Trophoblast cell (in vitro differentiated cells and primary cell): ENCODE data around the gene MIA.

ENCODE experiments used
- DNase-seq, 2 donors: peaks; one replicate each; pipeline ENCODE4 v3.0.0-alpha.2; 2016
- H2AFZ ChIP-seq: 2 replicates; pipeline ENCODE4 v1.6.1; 2013; ENCODE audit warnings: low read length, moderate library complexity, mild to moderate bottlenecking; ENCODE audit not compliant: insufficient read depth, poor library complexity
- H2AK5ac ChIP-seq: 2 replicates; pipeline ENCODE4 v1.6.1; 2013; ENCODE audit warnings: mild to moderate bottlenecking, low read length
- H2BK120ac ChIP-seq: 2 replicates; pipeline ENCODE4 v1.6.1; 2013; ENCODE audit warnings: low read length, mild to moderate bottlenecking, moderate library complexity; ENCODE audit not compliant: insufficient read depth, poor library complexity
- H2BK12ac ChIP-seq: 2 replicates; pipeline ENCODE4 v1.6.1; 2013; ENCODE audit warnings: mild to moderate bottlenecking, low read length, moderate library complexity
- H2BK5ac ChIP-seq: 2 replicates; pipeline ENCODE4 v1.6.1; 2013; ENCODE audit warnings: low read length, low read depth, moderate library complexity, mild to moderate bottlenecking; ENCODE audit not compliant: poor library complexity
- H3K14ac ChIP-seq: 2 replicates; pipeline ENCODE4 v1.6.1; 2013; ENCODE audit warnings: mild to moderate bottlenecking, low read length
- H3K18ac ChIP-seq: 2 replicates; pipeline ENCODE4 v1.6.1; 2013; ENCODE audit warnings: mild to moderate bottlenecking, low read length
- H3K23ac ChIP-seq: 2 replicates; pipeline ENCODE4 v1.6.1; 2013; ENCODE audit warnings: low read length
- H3K27ac ChIP-seq: 2 replicates; pipeline ENCODE4 v1.5.1; 2013; ENCODE audit warnings: low read depth, mild to moderate bottlenecking, inconsistent platforms, low read length, moderate library complexity
- H3K27me3 ChIP-seq: 2 replicates; pipeline ENCODE4 v1.6.1; 2013; ENCODE audit warnings: inconsistent platforms, mild to moderate bottlenecking, low read length, moderate library complexity; ENCODE audit not compliant: insufficient read depth
- H3K36me3 ChIP-seq, 2 experiments: 1 replicate in 1 of 2; 2 replicates in 1 of 2; pipeline ENCODE4 v1.6.1; 2013; ENCODE audit warnings: low read length in 2 of 2, mild to moderate bottlenecking in 2 of 2, moderate library complexity in 1 of 2; ENCODE audit not compliant: insufficient read depth in 2 of 2, control insufficient read depth in 1 of 2
- H3K4ac ChIP-seq: 2 replicates; pipeline ENCODE4 v1.6.1; 2013; ENCODE audit warnings: low read depth, mild to moderate bottlenecking, low read length, moderate library complexity
- H3K4me1 ChIP-seq, 2 experiments: 1 replicate in 1 of 2; 2 replicates in 1 of 2; pipeline ENCODE4 v1.6.1; 2013; ENCODE audit warnings: low read length in 2 of 2, mild to moderate bottlenecking in 2 of 2, moderate library complexity in 1 of 2; ENCODE audit not compliant: insufficient read depth in 2 of 2, control insufficient read depth in 1 of 2
- H3K4me2 ChIP-seq: 2 replicates; pipeline ENCODE4 v1.6.1; 2013; ENCODE audit warnings: inconsistent platforms, mild to moderate bottlenecking, low read length, moderate library complexity
- H3K4me3 ChIP-seq: 2 replicates; pipeline ENCODE4 v1.5.1; 2013; ENCODE audit warnings: mild to moderate bottlenecking, low read depth, low read length, inconsistent platforms
- H3K79me1 ChIP-seq: one replicate; pipeline ENCODE4 v1.6.1; 2013; ENCODE audit warnings: low read length
- H3K79me2 ChIP-seq: 2 replicates; pipeline ENCODE4 v1.6.1; 2013; ENCODE audit warnings: low read length, mild to moderate bottlenecking; ENCODE audit not compliant: control insufficient read depth, insufficient read depth, poor library complexity
- H3K9ac ChIP-seq: 2 replicates; pipeline ENCODE4 v1.6.1; 2013; ENCODE audit warnings: mild to moderate bottlenecking, low read length
- H3K9me3 ChIP-seq: 2 replicates; pipeline ENCODE4 v1.6.1; 2013; ENCODE audit warnings: low read depth, mild to moderate bottlenecking, control low read depth, inconsistent platforms, low read length; ENCODE audit not compliant: insufficient read depth
- H4K12ac ChIP-seq: 2 replicates; pipeline ENCODE4 v1.6.1; 2013; ENCODE audit warnings: low read depth, mild to moderate bottlenecking, low read length, moderate library complexity
- H4K8ac ChIP-seq: 2 replicates; pipeline ENCODE4 v1.6.1; 2013; ENCODE audit warnings: low read depth, mild to moderate bottlenecking, low read length, moderate library complexity
- H4K91ac ChIP-seq: one replicate; pipeline ENCODE4 v1.6.1; 2013; ENCODE audit warnings: low read depth, mild to moderate bottlenecking, low read length, moderate library complexity
- WGBS: extraction: QIAGEN DNeasy Blood & Tissue Kit; methylation state at CpG from one replicate; pipeline ENCODE4 v1.1.7; 2013; ENCODE audit warnings: missing lambda C conversion rate; ENCODE audit not compliant: insufficient read length, insufficient coverage; ENCODE audit errors: extremely low coverage; 5-methylcytosine and 5-hydroxymethylcytosine counted together

MIA gene

GRCh38 chr19:40752257-40752781 is 23.0 kb upstream of the MIA start:
- Histone ChIP-seq H4K91ac (peak overlapping the region; percentile 19), H2BK12ac (no peak overlapping the region), H3K27ac (no peak overlapping the region), H3K23ac (no peak overlapping the region), H3K9me3 (no peaks in the 10 kb centered on the region), H3K18ac (no peak overlapping the region), H3K4me3 (no peak overlapping the region), H3K4me1 (peaks cover 38 to 41% of the 10 kb centered on the region in 2 experiments), H3K27me3 (no peaks in the 10 kb centered on the region), H2BK120ac (no peak overlapping the region), H2AK5ac (no peak overlapping the region), H3K79me2 (peaks cover 42% of the 10 kb centered on the region), H4K12ac (no peak overlapping the region), H3K36me3 (peaks cover 21 to 22% of the 10 kb centered on the region in 2 experiments), H4K8ac (no peak overlapping the region), H2BK5ac (no peak overlapping the region), H3K9ac (no peak overlapping the region), H3K79me1 (peaks cover 29% of the 10 kb centered on the region), H3K4ac (peak overlapping the region; percentile 98), H3K14ac (no peak overlapping the region), H3K4me2 (peak overlapping the region; percentile 57), H2AFZ (no peak overlapping the region)
- no peak for DNase-seq
- no CpG with 5 or more reads among the region's 12 CpGs for WGBS

DNA sequence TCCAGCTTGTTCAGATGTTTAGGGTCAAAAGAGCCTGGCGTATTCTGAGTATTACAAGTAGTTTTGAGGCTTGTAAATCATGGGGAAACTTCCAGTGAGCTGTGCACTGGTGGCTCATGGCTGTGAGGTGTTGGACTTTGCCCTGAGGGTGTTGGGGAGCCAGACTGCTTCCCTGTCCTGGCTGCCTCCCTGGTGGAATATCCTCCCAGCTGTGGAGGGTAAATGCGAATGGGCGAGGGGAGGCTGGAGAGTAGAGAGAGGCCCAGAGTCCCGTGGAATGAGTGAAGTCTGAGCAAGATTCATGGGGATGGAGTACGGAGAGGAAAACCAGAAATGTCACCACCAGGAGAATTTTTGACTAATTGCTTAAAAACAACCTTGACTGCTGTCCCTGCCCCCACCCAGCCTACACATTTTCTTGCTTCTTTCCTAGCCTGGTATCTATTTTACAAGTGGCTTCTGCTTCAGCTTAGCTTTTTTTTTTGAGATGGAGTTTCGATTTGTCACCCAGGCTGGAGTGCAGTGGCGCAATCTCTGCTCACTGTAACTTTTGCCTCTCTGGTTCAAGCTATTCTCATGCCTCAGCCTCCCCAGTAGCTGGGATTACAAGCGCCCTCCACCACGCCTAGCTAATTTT is 20.6 kb upstream of the MIA start:
- peak overlapping the region; percentile 31 for H4K12ac ChIP-seq
- no peaks in the 10 kb centered on the region for H3K9me3 ChIP-seq
- no peak overlapping the region for H2AFZ ChIP-seq
- no CpG with 5 or more reads among the region's 9 CpGs for WGBS
- peaks cover 24 to 28% of the 10 kb centered on the region in 2 experiments for H3K4me1 ChIP-seq
- peak overlapping the region; percentile 71 for H3K4ac ChIP-seq
- H3K36me3 ChIP-seq: peaks cover 39 to 40% of the 10 kb centered on the region in 2 experiments
- no peak overlapping the region for H2BK120ac ChIP-seq
- no peak overlapping the region for H3K14ac ChIP-seq
- peak; percentile 84 to 85 for DNase-seq
- H3K9ac ChIP-seq: no peak overlapping the region
- peak overlapping the region; percentile 36 for H3K27ac ChIP-seq
- no peak overlapping the region for H3K23ac ChIP-seq
- H3K79me1 ChIP-seq: peaks cover 19% of the 10 kb centered on the region
- no peak overlapping the region for H4K8ac ChIP-seq
- H4K91ac ChIP-seq: no peak overlapping the region
- H3K18ac ChIP-seq: peak overlapping the region; percentile 17
- H2AK5ac ChIP-seq: peak overlapping the region; percentile 26
- peak overlapping the region; percentile 11 for H2BK12ac ChIP-seq
- H3K4me3 ChIP-seq: no peak overlapping the region
- H2BK5ac ChIP-seq: no peak overlapping the region
- peak overlapping the region; percentile 32 for H3K4me2 ChIP-seq
- H3K79me2 ChIP-seq: peaks cover 38% of the 10 kb centered on the region
- no peaks in the 10 kb centered on the region for H3K27me3 ChIP-seq

GRCh38 chr19:40755248-40755624 is 20.1 kb upstream of the MIA start:
- H3K23ac ChIP-seq: no peak overlapping the region
- no peak overlapping the region for H3K14ac ChIP-seq
- no peak overlapping the region for H4K12ac ChIP-seq
- H3K27ac ChIP-seq: no peak overlapping the region
- H3K9me3 ChIP-seq: no peaks in the 10 kb centered on the region
- H2AK5ac ChIP-seq: no peak overlapping the region
- H2BK120ac ChIP-seq: no peak overlapping the region
- no peak overlapping the region for H3K4me3 ChIP-seq
- no peaks in the 10 kb centered on the region for H3K27me3 ChIP-seq
- no CpG with 5 or more reads among the region's 3 CpGs for WGBS
- H2AFZ ChIP-seq: no peak overlapping the region
- no peak overlapping the region for H2BK5ac ChIP-seq
- H4K91ac ChIP-seq: no peak overlapping the region
- peaks cover 35% of the 10 kb centered on the region for H3K79me2 ChIP-seq
- H3K4ac ChIP-seq: peak overlapping the region; percentile 86
- peaks cover 20 to 27% of the 10 kb centered on the region in 2 experiments for H3K4me1 ChIP-seq
- H4K8ac ChIP-seq: no peak overlapping the region
- no peak overlapping the region for H3K9ac ChIP-seq
- peaks cover 42 to 45% of the 10 kb centered on the region in 2 experiments for H3K36me3 ChIP-seq
- H2BK12ac ChIP-seq: no peak overlapping the region
- peaks cover 14% of the 10 kb centered on the region for H3K79me1 ChIP-seq
- DNase-seq: peak; percentile 76 to 83
- peak overlapping the region; percentile 49 for H3K18ac ChIP-seq
- no peak overlapping the region for H3K4me2 ChIP-seq

GRCh38 chr19:40755791-40756190 is 19.5 kb upstream of the MIA start:
- no peak overlapping the region for H2BK5ac ChIP-seq
- peaks cover 13% of the 10 kb centered on the region for H3K79me1 ChIP-seq
- H3K79me2 ChIP-seq: peaks cover 34% of the 10 kb centered on the region
- H3K14ac ChIP-seq: no peak overlapping the region
- no peak overlapping the region for H3K9ac ChIP-seq
- no peak overlapping the region for H2BK12ac ChIP-seq
- H4K8ac ChIP-seq: no peak overlapping the region
- no peaks in the 10 kb centered on the region for H3K27me3 ChIP-seq
- H3K4me1 ChIP-seq: peaks cover 20 to 27% of the 10 kb centered on the region in 2 experiments
- no peak overlapping the region for H3K27ac ChIP-seq
- no peak overlapping the region for H2BK120ac ChIP-seq
- H3K4ac ChIP-seq: peak overlapping the region; percentile 86
- DNase-seq: peak in 1 of 2 donors; percentile 36
- H3K23ac ChIP-seq: no peak overlapping the region
- peaks cover 47 to 50% of the 10 kb centered on the region in 2 experiments for H3K36me3 ChIP-seq
- no peak overlapping the region for H3K4me2 ChIP-seq
- H4K12ac ChIP-seq: no peak overlapping the region
- H3K4me3 ChIP-seq: no peak overlapping the region
- WGBS: no CpG with 5 or more reads among the region's 8 CpGs
- H3K9me3 ChIP-seq: no peaks in the 10 kb centered on the region
- no peak overlapping the region for H2AK5ac ChIP-seq
- no peak overlapping the region for H2AFZ ChIP-seq
- peak overlapping the region; percentile 49 for H3K18ac ChIP-seq
- no peak overlapping the region for H4K91ac ChIP-seq
